IPS DF 4.7 (cell line): ENCODE results near the gene CHMP1A.

Source experiments
- DNase-seq: peaks from one replicate; pipeline ENCODE4 v3.0.0-alpha.2; 2013; ENCODE audit warnings: low spot score; ENCODE audit errors: extremely low read depth

The CHMP1A gene

GRCh38 chr16:89605186-89605970, 52.1 kb downstream of the CHMP1A start:
- no peak for DNase-seq

- DNase-seq = no peak
Observed at GRCh38 chr16:89604764-89605163, 52.7 kb downstream of the CHMP1A start.

GRCh38 chr16:89602952-89603590, 54.4 kb downstream of the CHMP1A start:
- DNase-seq = no peak

GRCh38 chr16:89602273-89602951, 55.1 kb downstream of the CHMP1A start:
- no peak for DNase-seq

GRCh38 chr16:89601906-89602272, 55.6 kb downstream of the CHMP1A start:
- DNase-seq = no peak

GRCh38 chr16:89600956-89601355, 56.6 kb downstream of the CHMP1A start:
- no peak for DNase-seq

- DNase-seq = no peak
Observed at GRCh38 chr16:89600427-89600826, 57.1 kb downstream of the CHMP1A start.

GRCh38 chr16:89599902-89600301, 57.6 kb downstream of the CHMP1A start:
- DNase-seq = no peak

GRCh38 chr16:89599451-89599858, 58.1 kb downstream of the CHMP1A start:
- DNase-seq = no peak

GRCh38 chr16:89598199-89598598, 59.3 kb downstream of the CHMP1A start:
- no peak for DNase-seq

- DNase-seq = no peak
Observed at GRCh38 chr16:89596957-89597649, 60.4 kb downstream of the CHMP1A start.

GRCh38 chr16:89596061-89596689, 61.3 kb downstream of the CHMP1A start:
- DNase-seq = no peak

- no peak for DNase-seq
Observed at GRCh38 chr16:89595330-89596060, 62.0 kb downstream of the CHMP1A start.
